HUES64 (cell line): ENCODE data around the gene CCL2.

Source experiments
- H3K27ac ChIP-seq: 2 replicates; pipeline ENCODE4 v1.7.0; 2013; ENCODE audit warnings: low read depth, low read length, inconsistent platforms
- H3K27me3 ChIP-seq: 2 replicates; pipeline ENCODE4 v1.6.1; 2013; ENCODE audit warnings: mild to moderate bottlenecking, low read length; ENCODE audit not compliant: insufficient read depth
- H3K36me3 ChIP-seq: 2 replicates; pipeline ENCODE4 v1.6.1; 2013; ENCODE audit warnings: mild to moderate bottlenecking, low read length; ENCODE audit not compliant: insufficient read depth
- H3K4me1 ChIP-seq: 2 replicates; pipeline ENCODE4 v1.6.1; 2013; ENCODE audit warnings: mild to moderate bottlenecking, low read length, moderate library complexity; ENCODE audit not compliant: insufficient read depth
- H3K4me3 ChIP-seq: 2 replicates; pipeline ENCODE4 v1.5.1; 2013; ENCODE audit warnings: mild to moderate bottlenecking, low read length, moderate library complexity
- H3K9ac ChIP-seq: 2 replicates; pipeline ENCODE4 v1.6.1; 2013; ENCODE audit warnings: mild to moderate bottlenecking, low read depth, low read length
- H3K9me3 ChIP-seq: 2 replicates; pipeline ENCODE4 v1.6.1; 2013; ENCODE audit warnings: low read depth, low read length; ENCODE audit not compliant: insufficient read depth
- WGBS: fragments of 150-250, 120-280 bp; methylation state at CpG from one replicate; pipeline ENCODE4 v1.1.7; 2013; ENCODE audit warnings: missing lambda C conversion rate; 5-methylcytosine and 5-hydroxymethylcytosine counted together

CCL2 gene

GRCh38 chr17:34252444-34253138, 2.5 kb upstream of the CCL2 start:
- H3K27ac ChIP-seq, result no peak overlapping the region
- H3K9me3 ChIP-seq, result no peaks in the 10 kb centered on the region
- H3K36me3 ChIP-seq, result no peaks in the 10 kb centered on the region
- no peak overlapping the region for H3K4me3 ChIP-seq
- peaks cover 43% of the 10 kb centered on the region for H3K4me1 ChIP-seq
- H3K27me3 ChIP-seq, result no peaks in the 10 kb centered on the region
- no peak overlapping the region for H3K9ac ChIP-seq
- WGBS, result 72% methylated on average over 6 of the region's 6 CpGs

- 95% methylated on average over 3 of the region's 3 CpGs for WGBS
- H3K27me3 ChIP-seq, result no peaks in the 10 kb centered on the region
- peaks cover 43% of the 10 kb centered on the region for H3K4me1 ChIP-seq
- H3K9ac ChIP-seq, result no peak overlapping the region
- H3K27ac ChIP-seq, result no peak overlapping the region
- no peak overlapping the region for H3K4me3 ChIP-seq
- no peaks in the 10 kb centered on the region for H3K36me3 ChIP-seq
- H3K9me3 ChIP-seq, result no peaks in the 10 kb centered on the region
Measured at GRCh38 chr17:34253139-34253525, 2.0 kb upstream of the CCL2 start.

- H3K27me3 ChIP-seq, result no peaks in the 10 kb centered on the region
- WGBS, result 59% methylated on average over 3 of the region's 3 CpGs
- H3K9ac ChIP-seq, result peak overlapping the region; percentile 22; the same call in 1 of the 2 replicates
- H3K27ac ChIP-seq, result peak overlapping the region; percentile 88
- H3K9me3 ChIP-seq, result no peaks in the 10 kb centered on the region
- H3K36me3 ChIP-seq, result no peaks in the 10 kb centered on the region
- H3K4me1 ChIP-seq, result peaks cover 43% of the 10 kb centered on the region
- H3K4me3 ChIP-seq, result no peak overlapping the region
Measured at GRCh38 chr17:34254146-34254545, 939 bp upstream of the CCL2 start.

DNA sequence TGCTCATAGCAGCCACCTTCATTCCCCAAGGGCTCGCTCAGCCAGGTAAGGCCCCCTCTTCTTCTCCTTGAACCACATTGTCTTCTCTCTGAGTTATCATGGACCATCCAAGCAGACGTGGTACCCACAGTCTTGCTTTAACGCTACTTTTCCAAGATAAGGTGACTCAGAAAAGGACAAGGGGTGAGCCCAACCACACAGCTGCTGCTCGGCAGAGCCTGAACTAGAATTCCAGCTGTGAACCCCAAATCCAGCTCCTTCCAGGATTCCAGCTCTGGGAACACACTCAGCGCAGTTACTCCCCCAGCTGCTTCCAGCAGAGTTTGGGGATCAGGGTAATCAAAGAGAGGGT, 272 bp downstream of the CCL2 start:
- Histone ChIP-seq H3K4me1 (peaks cover 41% of the 10 kb centered on the region), H3K9me3 (no peaks in the 10 kb centered on the region), H3K36me3 (no peaks in the 10 kb centered on the region), H3K27ac (peak overlapping the region; percentile 88), H3K9ac (peak overlapping the region; percentile 20; the same call in 1 of the 2 replicates), H3K27me3 (no peaks in the 10 kb centered on the region), H3K4me3 (peak overlapping the region; percentile 52)
- WGBS, result 45% methylated on average over 5 of the region's 5 CpGs

GRCh38 chr17:34255841-34256240, 756 bp downstream of the CCL2 start:
- Histone ChIP-seq H3K36me3 (no peaks in the 10 kb centered on the region), H3K27ac (peak overlapping the region; percentile 88), H3K27me3 (no peaks in the 10 kb centered on the region), H3K9ac (peak overlapping the region; percentile 20; the same call in 1 of the 2 replicates), H3K4me3 (peak overlapping the region; percentile 52), H3K4me1 (peaks cover 36% of the 10 kb centered on the region), H3K9me3 (no peaks in the 10 kb centered on the region)
- WGBS, result 94% methylated on average over 1 of the region's 1 CpG

- 92% methylated on average over 5 of the region's 5 CpGs for WGBS
- Histone ChIP-seq H3K9ac (no peak overlapping the region), H3K27me3 (no peaks in the 10 kb centered on the region)
Measured at GRCh38 chr17:34257299-34257985, 2.4 kb downstream of the CCL2 start.

GRCh38 chr17:34257986-34258326, 2.9 kb downstream of the CCL2 start:
- H3K9me3 ChIP-seq, result no peaks in the 10 kb centered on the region
- H3K27me3 ChIP-seq, result no peaks in the 10 kb centered on the region
- peaks cover 28% of the 10 kb centered on the region for H3K4me1 ChIP-seq
- H3K36me3 ChIP-seq, result no peaks in the 10 kb centered on the region
- no peak overlapping the region for H3K27ac ChIP-seq
- H3K9ac ChIP-seq, result no peak overlapping the region
- no peak overlapping the region for H3K4me3 ChIP-seq
- 95% methylated on average over 1 of the region's 1 CpG for WGBS

More at GRCh38 chr17:34257299-34257985, 2.4 kb downstream of the CCL2 start:
- H3K4me1 ChIP-seq, result peaks cover 28% of the 10 kb centered on the region
- H3K4me3 ChIP-seq, result no peak overlapping the region
- H3K36me3 ChIP-seq, result no peaks in the 10 kb centered on the region
- H3K27ac ChIP-seq, result no peak overlapping the region
- no peaks in the 10 kb centered on the region for H3K9me3 ChIP-seq

DNA sequence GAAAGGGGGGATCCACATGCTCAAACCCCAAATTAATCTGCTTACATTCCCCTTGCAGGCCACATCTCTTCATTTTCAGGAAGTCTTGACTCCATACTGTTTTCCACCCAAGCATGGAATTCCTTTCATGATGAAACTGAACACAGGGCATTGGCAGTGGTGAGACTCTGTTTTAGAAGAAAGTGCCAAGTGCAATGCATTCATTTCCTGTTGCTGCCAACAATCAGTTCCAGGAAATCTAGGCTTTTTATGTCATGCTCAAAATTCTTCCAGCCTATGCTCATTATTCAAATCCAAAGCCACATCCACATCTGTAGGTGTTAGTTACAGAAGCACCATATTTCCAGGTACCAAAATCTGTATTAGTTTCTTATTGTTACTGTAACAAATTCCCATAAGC, 4.1 kb downstream of the CCL2 start:
- H3K27me3 ChIP-seq, result no peaks in the 10 kb centered on the region
- no peak overlapping the region for H3K4me3 ChIP-seq
- no peaks in the 10 kb centered on the region for H3K9me3 ChIP-seq
- H3K9ac ChIP-seq, result no peak overlapping the region
- peaks cover 17% of the 10 kb centered on the region for H3K4me1 ChIP-seq
- H3K36me3 ChIP-seq, result no peaks in the 10 kb centered on the region
- no peak overlapping the region for H3K27ac ChIP-seq

GRCh38 chr17:34260861-34261260, 5.8 kb downstream of the CCL2 start:
- H3K9ac ChIP-seq, result no peak overlapping the region
- no peak overlapping the region for H3K27ac ChIP-seq
- peaks cover 4% of the 10 kb centered on the region; the same call in 1 of the 2 replicates for H3K4me1 ChIP-seq
- 91% methylated on average over 4 of the region's 4 CpGs for WGBS
- H3K36me3 ChIP-seq, result no peaks in the 10 kb centered on the region
- H3K4me3 ChIP-seq, result no peak overlapping the region
- no peaks in the 10 kb centered on the region for H3K9me3 ChIP-seq
- no peaks in the 10 kb centered on the region; the same call in 1 of the 2 replicates for H3K27me3 ChIP-seq

- H3K4me3 ChIP-seq, result no peak overlapping the region
- no peaks in the 10 kb centered on the region for H3K9me3 ChIP-seq
- H3K9ac ChIP-seq, result no peak overlapping the region
- H3K36me3 ChIP-seq, result no peaks in the 10 kb centered on the region
- no peak overlapping the region for H3K27ac ChIP-seq
- WGBS, result 94% methylated on average over 5 of the region's 5 CpGs
- H3K4me1 ChIP-seq, result no peaks in the 10 kb centered on the region
- H3K27me3 ChIP-seq, result no peaks in the 10 kb centered on the region; the same call in 1 of the 2 replicates
Measured at GRCh38 chr17:34261568-34262337, 6.7 kb downstream of the CCL2 start.

DNA sequence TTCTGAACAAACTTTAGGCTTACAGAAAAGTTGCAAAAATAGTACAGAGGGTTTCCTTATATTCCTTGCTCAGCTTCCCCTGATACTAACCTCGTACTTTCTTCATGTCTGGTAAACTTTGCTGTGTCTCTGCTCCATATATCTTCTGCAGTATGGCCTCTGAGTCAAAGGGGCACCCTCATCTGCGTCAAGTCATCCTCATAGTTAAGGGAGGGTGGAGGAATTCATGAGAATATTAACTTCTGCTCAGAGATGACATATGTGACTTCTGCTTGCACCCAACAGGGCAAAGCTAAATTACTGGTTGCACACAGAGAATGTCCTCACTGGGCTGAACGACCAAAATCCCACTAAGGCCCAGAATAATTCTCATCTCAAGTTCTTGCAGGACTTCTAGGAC, 10.6 kb downstream of the CCL2 start:
- H3K9me3 ChIP-seq, result no peaks in the 10 kb centered on the region
- no peaks in the 10 kb centered on the region for H3K4me1 ChIP-seq
- no peaks in the 10 kb centered on the region for H3K36me3 ChIP-seq
- no peak overlapping the region for H3K9ac ChIP-seq
- WGBS, result 87% methylated on average over 2 of the region's 3 CpGs
- H3K4me3 ChIP-seq, result no peak overlapping the region
- H3K27ac ChIP-seq, result no peak overlapping the region
- no peaks in the 10 kb centered on the region; the same call in 1 of the 2 replicates for H3K27me3 ChIP-seq
